BJ (cell line): ENCODE data around the gene FATE1. TPM values are rescaled to one million over a fixed set of nuclear protein-coding genes. Genes with fewer than 3 reads are reported as not detected.

Experiments used
- CTCF ChIA-PET: fragments of 350-600 bp; formaldehyde crosslinking; extraction: SDS; loops from one replicate; lab custom pipeline; 2021; ENCODE audit warnings: antibody characterized with exemption, inconsistent platforms; lab: Yijun Ruan, JAX
- POLR2A ChIA-PET: fragments of 300-600 bp; sonication (Branson Sonifier 250); formaldehyde crosslinking; extraction: SDS; loops from one replicate; lab custom pipeline; 2021; ENCODE audit warnings: antibody characterized with exemption; lab: Charles Lee
- DNase-seq: peaks from one replicate; pipeline ENCODE4 v3.0.0-alpha.2; 2011; ENCODE audit warnings: low read depth
- H3K27me3 ChIP-seq: 2 replicates; pipeline ENCODE4 v1.6.0; 2011; ENCODE audit warnings: low read length; ENCODE audit not compliant: control insufficient read depth, insufficient read depth
- H3K36me3 ChIP-seq: 2 replicates; pipeline ENCODE4 v1.5.1; 2011; ENCODE audit warnings: low read length; ENCODE audit not compliant: control insufficient read depth, insufficient read depth
- H3K4me3 ChIP-seq: 2 replicates; pipeline ENCODE4 v1.5.1; 2011; ENCODE audit warnings: low read depth, mild to moderate bottlenecking, control low read depth, low read length
- CTCF ChIP-seq: IDR thresholded peaks from 2 replicates; pipeline ENCODE4 v1.5.1; 2011; ENCODE audit warnings: low read depth, mild to moderate bottlenecking, control low read depth, inconsistent platforms, low read length, moderate library complexity; ENCODE audit not compliant: insufficient read depth
- polyA plus RNA-seq: library from polyadenylated mRNA; depleted of rRNA; stranded (reverse); fragments of >200 nt; gene quantifications from 2 replicates; pipeline ENCODE4 v1.2.3, GENCODE V29; 2011

Gene FATE1
- polyA plus RNA-seq, 1 experiment = not detected

DNA sequence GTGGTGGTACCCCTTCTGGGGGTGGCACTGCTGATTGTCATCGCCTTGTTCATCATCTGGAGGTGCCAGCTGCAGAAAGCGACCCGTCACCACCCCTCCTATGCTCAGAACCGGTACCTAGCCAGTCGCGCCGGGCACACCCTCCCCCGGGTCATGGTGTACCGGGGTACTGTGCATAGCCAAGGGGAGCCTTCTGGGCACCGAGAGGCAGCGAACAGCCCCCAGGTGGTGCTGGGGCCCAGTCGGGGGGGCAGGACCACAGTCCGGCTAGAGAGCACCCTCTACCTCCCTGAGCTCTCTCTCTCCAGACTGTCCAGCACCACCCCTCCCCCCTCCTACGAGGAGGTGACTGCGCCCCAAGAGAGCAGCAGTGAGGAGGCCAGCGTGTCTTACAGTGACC lies 15.3 kb upstream of the FATE1 start:
- POLR2A ChIA-PET = no interaction called here
- DNase-seq = no peak
- no peak for TF ChIP-seq CTCF
- H3K4me3 ChIP-seq = no peak overlapping the region
- H3K27me3 ChIP-seq = no peaks in the 10 kb centered on the region
- no peaks in the 10 kb centered on the region for H3K36me3 ChIP-seq
- CTCF ChIA-PET = no interaction called here

DNA sequence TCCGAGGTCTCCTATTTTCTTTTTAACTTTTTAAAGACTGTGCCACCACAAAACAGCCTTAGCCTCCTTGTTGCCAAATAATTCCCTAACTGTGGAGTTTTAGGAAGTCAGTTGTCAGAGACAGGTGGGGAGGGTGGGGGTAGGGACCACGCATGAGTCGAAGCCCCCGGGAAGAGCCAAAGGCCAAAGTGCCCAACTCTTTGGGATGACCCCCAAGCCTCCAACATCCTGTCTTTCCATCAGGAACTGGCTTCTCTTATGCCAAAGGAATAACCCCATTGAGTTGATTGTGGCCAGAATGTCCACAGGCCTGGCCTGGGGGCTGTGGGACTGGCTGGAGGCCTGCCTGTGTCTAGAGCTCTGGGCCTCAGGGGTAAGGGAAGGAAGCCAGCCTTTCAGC lies 14.8 kb upstream of the FATE1 start:
- no peak for TF ChIP-seq CTCF
- POLR2A ChIA-PET = no interaction called here
- DNase-seq = no peak
- Histone ChIP-seq H3K27me3 (no peaks in the 10 kb centered on the region), H3K36me3 (no peaks in the 10 kb centered on the region), H3K4me3 (no peak overlapping the region)
- CTCF ChIA-PET = no interaction called here

DNA sequence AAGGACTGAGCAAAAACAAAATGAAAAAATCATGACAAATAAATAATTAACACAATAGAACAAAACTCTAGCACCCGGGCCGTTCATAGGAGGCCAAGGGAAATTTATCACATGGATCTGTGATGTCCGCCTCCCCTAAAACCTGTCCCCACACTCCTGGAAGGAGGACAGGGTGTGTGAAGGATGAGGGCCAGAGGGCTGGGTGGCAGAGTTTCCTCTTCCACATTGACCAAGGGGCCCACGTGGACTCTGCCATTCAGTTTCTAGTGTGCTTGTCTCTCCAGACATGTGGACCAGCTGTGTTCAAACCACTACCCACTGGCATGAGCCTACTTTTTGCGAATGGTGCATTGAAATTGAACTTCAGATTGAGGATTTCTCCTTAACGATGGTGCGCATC lies 14.3 kb upstream of the FATE1 start:
- no peaks in the 10 kb centered on the region for H3K36me3 ChIP-seq
- ChIA-PET CTCF (no interaction called here), POLR2A (no interaction called here)
- TF ChIP-seq CTCF = no peak
- no peak for DNase-seq
- H3K4me3 ChIP-seq = no peak overlapping the region
- no peaks in the 10 kb centered on the region for H3K27me3 ChIP-seq

- no peak for DNase-seq
- no peak for TF ChIP-seq CTCF
These were observed 13.7 kb upstream of the FATE1 start for GRCh38 chrX:151702026-151702714.

DNA sequence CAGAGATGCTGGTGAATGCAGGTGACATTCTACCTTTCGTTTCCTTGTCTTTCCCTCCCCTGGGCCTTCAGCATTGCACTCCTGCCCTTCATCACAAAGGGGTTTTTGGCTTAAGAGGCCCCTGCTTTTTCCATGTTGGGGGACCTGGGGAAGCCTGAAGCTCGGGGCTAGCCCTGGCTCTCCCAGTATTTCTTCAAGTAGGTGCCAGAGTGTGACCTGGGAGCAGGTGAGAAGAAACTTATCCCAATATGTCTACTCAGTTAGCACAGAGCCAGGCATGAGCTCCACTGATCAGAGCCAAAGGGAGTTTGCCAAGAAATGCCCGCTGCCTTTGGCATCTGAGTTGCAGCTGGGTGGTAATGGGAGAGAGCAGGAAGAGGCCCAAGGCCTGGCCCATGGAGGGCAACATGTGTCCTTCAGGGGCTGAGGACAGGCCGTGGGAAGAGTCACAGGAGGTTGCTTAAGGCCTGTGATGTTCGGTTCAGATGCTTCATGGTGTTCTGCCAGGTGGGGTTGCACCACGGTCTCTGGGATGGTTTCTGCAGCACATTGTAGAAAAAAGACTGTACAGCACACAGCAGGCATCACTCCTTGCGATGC lies 13.0 kb upstream of the FATE1 start:
- no peak for DNase-seq
- ChIA-PET POLR2A (no interaction called here), CTCF (no interaction called here)
- TF ChIP-seq CTCF = no peak
- no peaks in the 10 kb centered on the region for H3K36me3 ChIP-seq
- no peaks in the 10 kb centered on the region for H3K27me3 ChIP-seq
- H3K4me3 ChIP-seq = no peak overlapping the region

More at GRCh38 chrX:151702026-151702714, 13.7 kb upstream of the FATE1 start:
- ChIA-PET CTCF (no interaction called here), POLR2A (no interaction called here)
- H3K4me3 ChIP-seq = no peak overlapping the region
- no peaks in the 10 kb centered on the region for H3K36me3 ChIP-seq
- no peaks in the 10 kb centered on the region for H3K27me3 ChIP-seq
